Natural killer cell (primary cell): Measurements from ENCODE around the gene DOCK10. TPM values are rescaled to one million over a fixed set of nuclear protein-coding genes. Genes with fewer than 3 reads are reported as not detected.

Experiments used
- ATAC-seq, 3 donors: fragments of 150-1000 bp in 2 of 3; fragments of 200-7000 bp in 1 of 3; cut with Tn5 transposase; 1 replicate in 1 of 3; 2 replicates in 2 of 3; pipeline ENCODE4 v1.10.0; 2021; ENCODE audit warnings: mild to moderate bottlenecking in 2 of 3, moderate library complexity in 2 of 3
- DNase-seq, 2 donors: peaks; one replicate each; pipeline versions ENCODE4 v3.0.0 to v3.0.0-alpha.2; 2013 to 2021; ENCODE audit warnings: mixed read lengths in 1 of 2
- H3K27ac ChIP-seq: one replicate; pipeline ENCODE4 v1.5.1; 2013; ENCODE audit warnings: mild to moderate bottlenecking, low read length
- H3K27me3 ChIP-seq: one replicate; pipeline ENCODE4 v1.6.1; 2013; ENCODE audit warnings: low read length; ENCODE audit not compliant: control insufficient read depth, insufficient read depth
- H3K36me3 ChIP-seq: one replicate; pipeline ENCODE4 v1.6.1; 2013; ENCODE audit warnings: low read length; ENCODE audit not compliant: control insufficient read depth, insufficient read depth
- H3K4me1 ChIP-seq: one replicate; pipeline ENCODE4 v1.6.1; 2013; ENCODE audit warnings: low read length; ENCODE audit not compliant: control insufficient read depth, insufficient read depth
- H3K4me3 ChIP-seq: one replicate; pipeline ENCODE4 v1.5.1; 2013; ENCODE audit warnings: low read length
- H3K9me3 ChIP-seq: one replicate; pipeline ENCODE4 v1.6.1; 2013; ENCODE audit warnings: low read length; ENCODE audit not compliant: control insufficient read depth, insufficient read depth
- H3K27ac Mint-ChIP-seq, 2 donors: one replicate each; pipeline ENCODE4 v1.8.0; 2022; ENCODE audit warnings: mild to moderate bottlenecking in 2 of 2, mixed read lengths in 2 of 2, moderate library complexity in 1 of 2
- H3K27me3 Mint-ChIP-seq, 2 donors: one replicate each; pipeline ENCODE4 v1.8.0; 2022; ENCODE audit warnings: low read depth in 2 of 2, mixed read lengths in 2 of 2
- H3K36me3 Mint-ChIP-seq: one replicate; pipeline ENCODE4 v1.8.0; 2022; ENCODE audit warnings: mixed read lengths
- H3K4me1 Mint-ChIP-seq, 2 donors: one replicate each; pipeline ENCODE4 v1.8.0; 2022; ENCODE audit warnings: mixed read lengths in 2 of 2
- H3K4me3 Mint-ChIP-seq: one replicate; pipeline ENCODE4 v1.8.0; 2022; ENCODE audit warnings: mild to moderate bottlenecking, moderate library complexity, mixed read lengths
- H3K9me3 Mint-ChIP-seq, 2 donors: one replicate each; pipeline ENCODE4 v1.8.0; 2022; ENCODE audit warnings: mixed read lengths in 2 of 2
- CTCF ChIP-seq: fragments of 200-600 bp; IDR thresholded peaks from one replicate; pipeline ENCODE4 v1.8.0; 2022; ENCODE audit warnings: antibody characterized with exemption
- WGBS: methylation state at CpG from one replicate; pipeline ENCODE4 v1.1.7; 2013; ENCODE audit warnings: missing lambda C conversion rate; ENCODE audit not compliant: insufficient coverage; 5-methylcytosine and 5-hydroxymethylcytosine counted together
- intact Hi-C: fragments of 100-400 bp; cut with micrococcal nuclease; formaldehyde crosslinking; loops from one replicate; pipeline ENCODE4 v1.14.2; 2022
- total RNA-seq, 4 donors: library from RNA; stranded (reverse); fragments of 120-200 nt in 1 of 4; gene quantifications; one replicate each; pipeline versions ENCODE4 v1.2.3 to v1.2.4, GENCODE V29; 2013 to 2022

The DOCK10 gene
- total RNA-seq, 3 donors from 2014 or later (not counting 1 experiment from before 2014, with no cell fraction given): 181 to 213 (median 182) TPM

- Mint-ChIP-seq H3K36me3 (peaks cover 25% of the 10 kb centered on the region), H3K27me3 (no peaks in the 10 kb centered on the region), H3K4me1 (no peaks in the 10 kb centered on the region)
Observed at GRCh38 chr2:224801360-224801759, 240.9 kb downstream of the DOCK10 start.

GRCh38 chr2:224799691-224800090 lies 242.6 kb downstream of the DOCK10 start:
- WGBS: no CpG with 5 or more reads among the region's 1 CpG
- no peak for DNase-seq
- H3K4me3 Mint-ChIP-seq: no peak overlapping the region
- H3K36me3 Mint-ChIP-seq: peaks cover 39% of the 10 kb centered on the region
- H3K27ac Mint-ChIP-seq: peak overlapping the region in 1 of 2 donors; percentile 45
- Histone ChIP-seq H3K4me1 (no peaks in the 10 kb centered on the region), H3K27me3 (no peaks in the 10 kb centered on the region), H3K9me3 (no peaks in the 10 kb centered on the region), H3K36me3 (peaks cover 100% of the 10 kb centered on the region), H3K27ac (no peak overlapping the region), H3K4me3 (no peak overlapping the region)
- no peak for TF ChIP-seq CTCF
- no peaks in the 10 kb centered on the region for H3K27me3 Mint-ChIP-seq
- H3K4me1 Mint-ChIP-seq: no peaks in the 10 kb centered on the region
- no peaks in the 10 kb centered on the region for H3K9me3 Mint-ChIP-seq
- intact Hi-C loops: no loop called here
- ATAC-seq: no peak

More at GRCh38 chr2:224801360-224801759, 240.9 kb downstream of the DOCK10 start:
- DNase-seq: no peak
- H3K4me3 ChIP-seq: no peak overlapping the region
- 86% methylated on average over 1 of the region's 1 CpG for WGBS
- H3K27ac ChIP-seq: no peak overlapping the region
- no peak for ATAC-seq
- intact Hi-C loops: no loop called here
- no peaks in the 10 kb centered on the region for H3K9me3 Mint-ChIP-seq
- no peaks in the 10 kb centered on the region for H3K27me3 ChIP-seq
- H3K4me3 Mint-ChIP-seq: no peak overlapping the region
- TF ChIP-seq CTCF: no peak
- no peaks in the 10 kb centered on the region for H3K9me3 ChIP-seq
- H3K36me3 ChIP-seq: peaks cover 100% of the 10 kb centered on the region
- H3K4me1 ChIP-seq: no peaks in the 10 kb centered on the region
- peak overlapping the region in 1 of 2 donors; percentile 17 for H3K27ac Mint-ChIP-seq

GRCh38 chr2:224798180-224798579 lies 244.1 kb downstream of the DOCK10 start:
- Histone ChIP-seq H3K4me1 (no peaks in the 10 kb centered on the region), H3K36me3 (peaks cover 100% of the 10 kb centered on the region), H3K27ac (no peak overlapping the region), H3K9me3 (no peaks in the 10 kb centered on the region), H3K4me3 (no peak overlapping the region), H3K27me3 (no peaks in the 10 kb centered on the region)
- Mint-ChIP-seq H3K9me3 (no peaks in the 10 kb centered on the region), H3K4me3 (no peak overlapping the region), H3K36me3 (peaks cover 51% of the 10 kb centered on the region), H3K27me3 (no peaks in the 10 kb centered on the region), H3K4me1 (no peaks in the 10 kb centered on the region), H3K27ac (peak overlapping the region in 1 of 2 donors; percentile 77)
- TF ChIP-seq CTCF: no peak
- intact Hi-C loops: no loop called here
- ATAC-seq (no peak), DNase-seq (no peak)
- 100% methylated on average over 2 of the region's 2 CpGs for WGBS

GRCh38 chr2:224796695-224797305 lies 245.5 kb downstream of the DOCK10 start:
- Histone ChIP-seq H3K27me3 (no peaks in the 10 kb centered on the region), H3K4me3 (no peak overlapping the region), H3K4me1 (no peaks in the 10 kb centered on the region), H3K27ac (no peak overlapping the region), H3K36me3 (peaks cover 97% of the 10 kb centered on the region), H3K9me3 (no peaks in the 10 kb centered on the region)
- peaks cover 47% of the 10 kb centered on the region for H3K36me3 Mint-ChIP-seq
- intact Hi-C loops: no loop called here
- no peak for DNase-seq
- no peaks in the 10 kb centered on the region for H3K4me1 Mint-ChIP-seq
- no peak overlapping the region for H3K4me3 Mint-ChIP-seq
- H3K9me3 Mint-ChIP-seq: no peaks in the 10 kb centered on the region
- TF ChIP-seq CTCF: no peak
- no peak for ATAC-seq
- 100% methylated on average over 8 of the region's 8 CpGs for WGBS
- no peak overlapping the region for H3K27ac Mint-ChIP-seq
- H3K27me3 Mint-ChIP-seq: no peaks in the 10 kb centered on the region
